Spleen (tissue), 7 donors: ENCODE measurements around the gene STX18.

Source experiments
- POLR2A ChIP-seq, 3 donors: fragments of 450-650 bp; IDR thresholded peaks; one replicate each; pipeline ENCODE4 v1.5.1; 2017; ENCODE audit warnings: antibody characterized with exemption in 3 of 3, mild to moderate bottlenecking in 1 of 3
- POLR2AphosphoS5 ChIP-seq, 3 donors: sonication (generic); formaldehyde crosslinking; IDR thresholded peaks; one replicate each; pipeline ENCODE4 v1.5.1; 2017; ENCODE audit warnings: antibody characterized with exemption in 3 of 3
- TF ChIP-seq, protein P1 (sequence below), 11 experiments: fragments of 200-600 bp in 7 of 11; fragments of 450-650 bp in 4 of 11; sonication (generic) in 4 of 11; IDR thresholded peaks in 8 of 11; conservative IDR thresholded peaks in 3 of 11; 1 replicate in 7 of 11; 2 replicates in 4 of 11; pipeline versions ENCODE4 v1.4.0 to v1.8.0; 2016 to 2021; ENCODE audit warnings: antibody characterized with exemption in 11 of 11, inconsistent platforms in 4 of 11, mild to moderate bottlenecking in 1 of 11
- donor health status: DM: no; HTN: no; CAD: no; lungs with moderate emphysema.
- donor health status: DM: no; HTN: no; CAD: no.
- donor health status: DM: no; HTN: no; CAD: no.

DNA sequence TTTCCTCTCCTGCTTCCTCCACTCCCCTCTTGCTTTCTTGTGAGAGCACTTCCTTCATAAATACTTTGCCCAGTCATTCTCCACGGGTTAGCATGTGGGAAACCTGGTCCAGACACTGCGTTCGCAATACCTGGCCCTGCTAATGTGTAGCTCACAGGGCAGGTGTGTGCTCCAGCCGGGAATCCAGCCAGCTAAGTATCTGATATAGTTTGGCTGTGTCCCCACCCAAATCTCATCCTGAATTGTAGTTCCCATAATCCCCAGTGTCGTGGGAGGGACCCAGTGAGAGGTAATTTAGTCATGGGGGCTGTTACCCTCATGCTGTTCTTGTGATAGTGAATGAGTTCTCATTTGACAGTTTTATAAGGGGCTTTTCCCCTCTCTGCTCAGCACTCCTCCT, 32.2 kb upstream of the STX18 start:
- TF ChIP-seq POLR2A (IDR thresholded peaks at IDR 0.05) (no peak), POLR2AphosphoS5 (IDR thresholded peaks at IDR 0.05) (no peak)
- TF ChIP-seq, protein P1, sequence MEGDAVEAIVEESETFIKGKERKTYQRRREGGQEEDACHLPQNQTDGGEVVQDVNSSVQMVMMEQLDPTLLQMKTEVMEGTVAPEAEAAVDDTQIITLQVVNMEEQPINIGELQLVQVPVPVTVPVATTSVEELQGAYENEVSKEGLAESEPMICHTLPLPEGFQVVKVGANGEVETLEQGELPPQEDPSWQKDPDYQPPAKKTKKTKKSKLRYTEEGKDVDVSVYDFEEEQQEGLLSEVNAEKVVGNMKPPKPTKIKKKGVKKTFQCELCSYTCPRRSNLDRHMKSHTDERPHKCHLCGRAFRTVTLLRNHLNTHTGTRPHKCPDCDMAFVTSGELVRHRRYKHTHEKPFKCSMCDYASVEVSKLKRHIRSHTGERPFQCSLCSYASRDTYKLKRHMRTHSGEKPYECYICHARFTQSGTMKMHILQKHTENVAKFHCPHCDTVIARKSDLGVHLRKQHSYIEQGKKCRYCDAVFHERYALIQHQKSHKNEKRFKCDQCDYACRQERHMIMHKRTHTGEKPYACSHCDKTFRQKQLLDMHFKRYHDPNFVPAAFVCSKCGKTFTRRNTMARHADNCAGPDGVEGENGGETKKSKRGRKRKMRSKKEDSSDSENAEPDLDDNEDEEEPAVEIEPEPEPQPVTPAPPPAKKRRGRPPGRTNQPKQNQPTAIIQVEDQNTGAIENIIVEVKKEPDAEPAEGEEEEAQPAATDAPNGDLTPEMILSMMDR (IDR thresholded peaks at IDR 0.05 in 8 of 11, conservative IDR thresholded peaks at IDR 0.05 in 3 of 11), result no peak
